SK-N-SH treated with all-trans-retinoic acid at 6 μM for 48 hours (cell line): Measurements from ENCODE around the gene FBLN7.
A peak's percentile ranks its signal among the peaks of the same experiment; 100 is the strongest.
"Not testable (repeated sequence)": the region's sequence is repeated elsewhere in the genome, so short reads cannot be mapped to it uniquely, and the experiment has no call there.

Source experiments
- ATAC-seq: fragments of 200-7000 bp; cut with Tn5 transposase; 3 replicates; pipeline ENCODE4 v1.9.1; 2020; ENCODE audit warnings: mild to moderate bottlenecking, moderate library complexity
- BACH2 ChIP-seq: fragments of 250-450 bp; sonication (Bioruptor Pico); IDR thresholded peaks from 2 replicates; pipeline ENCODE4 v1.9.0; 2021; ENCODE audit warnings: mild to moderate bottlenecking, borderline replicate concordance
- CREB5 ChIP-seq: fragments of 250-450 bp; sonication (Bioruptor Pico); IDR thresholded peaks from 2 replicates; pipeline ENCODE4 v1.5.1; 2020; ENCODE audit warnings: low read depth, mild to moderate bottlenecking, moderate library complexity
- CSDC2 ChIP-seq: fragments of 250-450 bp; sonication (Bioruptor Pico); IDR thresholded peaks from 2 replicates; pipeline ENCODE4 v1.5.0; 2020; ENCODE audit warnings: mild to moderate bottlenecking, moderate library complexity
- ESRRG ChIP-seq: fragments of 250-450 bp; sonication (Bioruptor Pico); IDR thresholded peaks from 2 replicates; pipeline ENCODE4 v1.6.1; 2021; ENCODE audit warnings: mild to moderate bottlenecking
- GLIS3 ChIP-seq: fragments of 250-450 bp; sonication (Bioruptor Pico); IDR thresholded peaks from 2 replicates; pipeline ENCODE4 v1.5.0; 2020; ENCODE audit warnings: mild to moderate bottlenecking, moderate library complexity
- ISL1 ChIP-seq: fragments of 250-450 bp; sonication (Bioruptor Pico); IDR thresholded peaks from 2 replicates; pipeline ENCODE4 v2.1.2; 2022; ENCODE audit warnings: mild to moderate bottlenecking, moderate library complexity
- OSR1 ChIP-seq: fragments of 250-450 bp; sonication (Bioruptor Pico); IDR thresholded peaks from 2 replicates; pipeline ENCODE4 v1.8.0; 2022; ENCODE audit warnings: moderate library complexity, mild to moderate bottlenecking, inconsistent platforms
- POU6F1 ChIP-seq: fragments of 250-450 bp; sonication (Bioruptor Pico); IDR thresholded peaks from 2 replicates; pipeline ENCODE4 v1.8.0; 2021; ENCODE audit warnings: low read depth, mild to moderate bottlenecking, moderate library complexity, borderline replicate concordance
- PPARA ChIP-seq: fragments of 250-450 bp; sonication (Bioruptor Pico); IDR thresholded peaks from 2 replicates; pipeline ENCODE4 v1.5.0; 2020; ENCODE audit warnings: mild to moderate bottlenecking, borderline replicate concordance
- RARB ChIP-seq: fragments of 250-450 bp; sonication (Bioruptor Pico); IDR thresholded peaks from 2 replicates; pipeline ENCODE4 v1.8.0; 2021; ENCODE audit warnings: mild to moderate bottlenecking, moderate library complexity
- SNAI2 ChIP-seq: fragments of 250-450 bp; sonication (Bioruptor Pico); IDR thresholded peaks from 2 replicates; pipeline ENCODE4 v1.5.0; 2020; ENCODE audit warnings: mild to moderate bottlenecking, moderate library complexity
- TCF4 ChIP-seq: fragments of 250-450 bp; sonication (Bioruptor Pico); IDR thresholded peaks from 2 replicates; pipeline ENCODE4 v1.8.0; 2021; ENCODE audit warnings: mild to moderate bottlenecking, moderate library complexity, borderline replicate concordance
- TOX ChIP-seq: fragments of 250-450 bp; sonication (Bioruptor Pico); IDR thresholded peaks from 2 replicates; pipeline ENCODE4 v1.8.0; 2021; ENCODE audit warnings: mild to moderate bottlenecking, moderate library complexity, borderline replicate concordance
- TSHZ2 ChIP-seq: fragments of 250-450 bp; sonication (Bioruptor Pico); IDR thresholded peaks from 2 replicates; pipeline ENCODE4 v1.5.0; 2020; ENCODE audit warnings: mild to moderate bottlenecking, moderate library complexity
- ZC3H10 ChIP-seq: fragments of 250-450 bp; sonication (Bioruptor Pico); IDR thresholded peaks from 2 replicates; pipeline ENCODE4 v1.5.1; 2021; ENCODE audit warnings: mild to moderate bottlenecking, moderate library complexity
- ZFP3 ChIP-seq: fragments of 250-450 bp; sonication (Bioruptor Pico); IDR thresholded peaks from 2 replicates; pipeline ENCODE4 v1.5.0; 2020; ENCODE audit warnings: mild to moderate bottlenecking, moderate library complexity
- ZFP30 ChIP-seq: fragments of 450-650 bp; formaldehyde crosslinking; IDR thresholded peaks from 2 replicates; pipeline ENCODE4 v1.5.0; 2022; ENCODE audit warnings: mild to moderate bottlenecking, moderate library complexity
- ZNF70 ChIP-seq: fragments of 450-650 bp; formaldehyde crosslinking; IDR thresholded peaks from 2 replicates; pipeline ENCODE4 v1.5.0; 2020; ENCODE audit warnings: mild to moderate bottlenecking, moderate library complexity
- ZNF8 ChIP-seq: fragments of 450-650 bp; formaldehyde crosslinking; IDR thresholded peaks from 2 replicates; pipeline ENCODE4 v1.5.0; 2020; ENCODE audit warnings: mild to moderate bottlenecking, moderate library complexity
- TF ChIP-seq, protein P1 (sequence below): fragments of 250-450 bp; sonication (Bioruptor Pico); IDR thresholded peaks from 2 replicates; pipeline ENCODE4 v1.8.0; 2020; ENCODE audit warnings: mild to moderate bottlenecking, moderate library complexity, borderline replicate concordance
- TF ChIP-seq, protein P2 (sequence below): fragments of 250-450 bp; sonication (Bioruptor Pico); IDR thresholded peaks from 2 replicates; pipeline ENCODE4 v1.5.1; 2021; ENCODE audit warnings: mild to moderate bottlenecking, moderate library complexity

The FBLN7 gene

GRCh38 chr2:112201696-112202430 is 63.7 kb downstream of the FBLN7 start:
- no peak for TF ChIP-seq OSR1 (CRISPR knock-in tag)
- TF ChIP-seq, protein P1, sequence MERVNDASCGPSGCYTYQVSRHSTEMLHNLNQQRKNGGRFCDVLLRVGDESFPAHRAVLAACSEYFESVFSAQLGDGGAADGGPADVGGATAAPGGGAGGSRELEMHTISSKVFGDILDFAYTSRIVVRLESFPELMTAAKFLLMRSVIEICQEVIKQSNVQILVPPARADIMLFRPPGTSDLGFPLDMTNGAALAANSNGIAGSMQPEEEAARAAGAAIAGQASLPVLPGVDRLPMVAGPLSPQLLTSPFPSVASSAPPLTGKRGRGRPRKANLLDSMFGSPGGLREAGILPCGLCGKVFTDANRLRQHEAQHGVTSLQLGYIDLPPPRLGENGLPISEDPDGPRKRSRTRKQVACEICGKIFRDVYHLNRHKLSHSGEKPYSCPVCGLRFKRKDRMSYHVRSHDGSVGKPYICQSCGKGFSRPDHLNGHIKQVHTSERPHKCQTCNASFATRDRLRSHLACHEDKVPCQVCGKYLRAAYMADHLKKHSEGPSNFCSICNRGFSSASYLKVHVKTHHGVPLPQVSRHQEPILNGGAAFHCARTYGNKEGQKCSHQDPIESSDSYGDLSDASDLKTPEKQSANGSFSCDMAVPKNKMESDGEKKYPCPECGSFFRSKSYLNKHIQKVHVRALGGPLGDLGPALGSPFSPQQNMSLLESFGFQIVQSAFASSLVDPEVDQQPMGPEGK (CRISPR knock-in tag) = no peak
- no peak for TF ChIP-seq PPARA (CRISPR knock-in tag)
- no peak for TF ChIP-seq RARB (CRISPR knock-in tag)
- no peak for TF ChIP-seq POU6F1
- TF ChIP-seq ZFP3 (CRISPR knock-in tag) = no peak
- TF ChIP-seq, protein P2, sequence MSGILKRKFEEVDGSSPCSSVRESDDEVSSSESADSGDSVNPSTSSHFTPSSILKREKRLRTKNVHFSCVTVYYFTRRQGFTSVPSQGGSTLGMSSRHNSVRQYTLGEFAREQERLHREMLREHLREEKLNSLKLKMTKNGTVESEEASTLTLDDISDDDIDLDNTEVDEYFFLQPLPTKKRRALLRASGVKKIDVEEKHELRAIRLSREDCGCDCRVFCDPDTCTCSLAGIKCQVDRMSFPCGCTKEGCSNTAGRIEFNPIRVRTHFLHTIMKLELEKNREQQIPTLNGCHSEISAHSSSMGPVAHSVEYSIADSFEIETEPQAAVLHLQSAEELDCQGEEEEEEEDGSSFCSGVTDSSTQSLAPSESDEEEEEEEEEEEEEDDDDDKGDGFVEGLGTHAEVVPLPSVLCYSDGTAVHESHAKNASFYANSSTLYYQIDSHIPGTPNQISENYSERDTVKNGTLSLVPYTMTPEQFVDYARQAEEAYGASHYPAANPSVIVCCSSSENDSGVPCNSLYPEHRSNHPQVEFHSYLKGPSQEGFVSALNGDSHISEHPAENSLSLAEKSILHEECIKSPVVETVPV (CRISPR knock-in tag) = no peak
- TF ChIP-seq ZFP30 = no peak
- no peak for TF ChIP-seq ISL1 (CRISPR knock-in tag)
- no peak for TF ChIP-seq GLIS3 (CRISPR knock-in tag)
- ATAC-seq = no peak

DNA sequence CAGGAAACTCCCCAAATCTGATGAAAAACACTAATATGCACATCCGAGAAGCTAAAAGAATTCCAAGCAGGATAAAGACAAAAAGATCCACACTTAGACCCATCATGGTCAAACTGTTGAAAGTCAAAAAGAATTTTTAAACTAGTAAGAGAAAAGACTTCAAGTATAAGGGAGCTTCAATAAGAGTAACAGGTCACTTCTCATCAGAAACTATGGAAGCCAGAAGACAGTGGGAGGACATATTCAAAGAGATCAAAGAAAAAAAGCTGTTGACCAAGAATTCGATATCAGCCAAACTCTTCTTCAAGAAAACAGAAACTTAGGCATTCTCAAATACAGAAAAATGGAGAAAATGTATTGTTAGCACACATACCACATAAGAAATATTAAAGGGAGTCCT is 66.2 kb downstream of the FBLN7 start:
- TF ChIP-seq ZFP30 = 0 out of 2 replicates have a peak, but pooled peaks have one; percentile 56
- TF ChIP-seq PPARA (CRISPR knock-in tag) = no peak
- ATAC-seq = no peak

DNA sequence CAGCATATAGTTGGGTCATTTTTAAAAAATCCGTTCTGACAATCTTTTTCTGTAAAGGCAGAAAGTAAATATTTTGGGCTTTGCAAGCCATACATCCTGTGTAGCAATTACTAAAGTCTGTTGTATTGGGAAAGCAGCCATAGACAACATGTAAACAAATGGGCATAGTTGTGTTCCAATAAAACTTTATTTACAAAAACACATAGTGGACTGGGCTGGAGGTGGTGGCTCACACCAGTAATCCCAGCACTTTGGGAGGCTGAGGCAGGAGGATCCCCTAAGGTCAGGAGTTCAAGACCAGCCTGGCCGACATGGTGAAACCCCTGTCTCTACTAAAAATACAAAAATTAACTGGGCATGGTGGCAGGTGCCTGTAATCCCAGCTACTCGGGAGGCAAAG is 69.7 kb downstream of the FBLN7 start:
- ATAC-seq = not testable (repeated sequence)

- peak; percentile 55; the same call in 2 of the 3 replicates for ATAC-seq
- TF ChIP-seq, protein P2 (CRISPR knock-in tag) = no peak
- no peak for TF ChIP-seq OSR1 (CRISPR knock-in tag)
- no peak for TF ChIP-seq ZNF70 (CRISPR knock-in tag)
- TF ChIP-seq TOX (CRISPR knock-in tag) = no peak
- no peak for TF ChIP-seq ZFP3 (CRISPR knock-in tag)
- TF ChIP-seq SNAI2 (CRISPR knock-in tag) = no peak
- TF ChIP-seq, protein P1 (CRISPR knock-in tag) = no peak
- TF ChIP-seq POU6F1 = no peak
- TF ChIP-seq BACH2 (CRISPR knock-in tag) = no peak
- TF ChIP-seq ZC3H10 (CRISPR knock-in tag) = no peak
- no peak for TF ChIP-seq TSHZ2
- no peak for TF ChIP-seq TCF4
- no peak for TF ChIP-seq ZFP30
- TF ChIP-seq ESRRG (CRISPR knock-in tag) = no peak
- TF ChIP-seq CSDC2 (CRISPR knock-in tag) = no peak
- TF ChIP-seq CREB5 (CRISPR knock-in tag) = no peak
- TF ChIP-seq ZNF8 (CRISPR knock-in tag) = no peak
Measured at GRCh38 chr2:112216167-112216566, 78.0 kb downstream of the FBLN7 start.
